HG02623 (cell line): Measurements from ENCODE around the gene RNF125.

Experiments used
- ATAC-seq: cut with Tn5 transposase; IDR thresholded peaks from one replicate; pipeline ENCODE4 v1.9.1; 2021; ENCODE audit warnings: moderate library complexity; ENCODE audit not compliant: unreplicated experiment

Gene RNF125

DNA sequence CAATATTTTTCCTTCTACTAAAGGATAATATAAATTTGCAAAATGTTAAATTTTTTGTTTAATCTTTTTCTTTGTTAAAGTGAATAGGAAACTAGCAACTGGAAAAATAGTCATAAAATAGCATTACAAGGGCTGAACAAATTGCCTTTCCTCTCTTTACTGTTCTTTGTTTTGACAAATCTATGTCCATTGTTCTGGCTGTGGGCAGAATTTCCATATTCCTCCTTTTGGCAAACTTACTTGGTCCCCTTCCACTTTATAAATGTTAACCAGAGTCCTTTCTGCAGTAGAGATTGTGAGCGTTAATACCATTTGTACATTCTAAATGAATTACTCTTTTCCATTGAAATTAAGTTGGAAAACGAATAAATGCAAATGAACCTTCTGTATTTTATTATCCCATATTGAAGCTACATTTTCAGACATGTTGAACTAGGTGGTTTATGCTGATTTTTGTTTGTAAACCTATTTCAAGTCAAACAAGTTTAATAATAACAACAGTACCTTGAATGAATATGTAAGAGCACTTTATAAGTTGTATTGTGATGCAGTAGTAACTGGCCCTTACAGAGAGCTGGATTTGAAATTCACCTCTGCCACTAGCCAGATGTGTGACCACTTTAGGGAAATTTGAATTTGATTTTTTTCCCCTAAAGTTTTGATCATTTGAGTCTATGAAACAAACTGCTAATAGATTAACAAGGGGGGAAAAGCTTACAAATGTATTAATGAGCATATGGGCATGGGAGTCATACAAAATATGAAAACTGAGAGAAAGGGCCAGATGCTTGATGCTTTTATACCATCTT lies 3.3 kb downstream of the RNF125 start:
- ATAC-seq = no peak

DNA sequence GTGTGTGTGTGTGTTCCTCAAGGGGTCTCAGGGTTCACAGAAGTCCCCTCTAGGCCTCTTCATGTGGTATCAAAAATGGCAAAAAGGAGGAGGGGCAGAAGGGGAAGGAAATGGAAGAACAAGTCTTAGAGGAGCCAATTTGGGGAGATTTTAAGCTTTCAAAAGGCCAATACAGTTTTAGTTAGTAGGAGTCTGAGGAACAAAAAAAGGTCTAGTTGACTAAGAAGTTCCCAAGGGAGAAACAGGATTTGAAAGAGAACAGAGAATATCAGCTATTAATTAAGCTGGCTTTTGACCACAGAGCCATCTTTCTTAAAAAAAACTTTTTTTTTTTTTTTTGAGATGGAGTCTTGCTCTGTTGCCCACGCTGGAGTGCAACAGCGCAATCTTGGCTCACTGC lies 7.1 kb downstream of the RNF125 start:
- ATAC-seq = no peak

GRCh38 chr18:32026491-32027086 lies 8.0 kb downstream of the RNF125 start:
- no peak for ATAC-seq

DNA sequence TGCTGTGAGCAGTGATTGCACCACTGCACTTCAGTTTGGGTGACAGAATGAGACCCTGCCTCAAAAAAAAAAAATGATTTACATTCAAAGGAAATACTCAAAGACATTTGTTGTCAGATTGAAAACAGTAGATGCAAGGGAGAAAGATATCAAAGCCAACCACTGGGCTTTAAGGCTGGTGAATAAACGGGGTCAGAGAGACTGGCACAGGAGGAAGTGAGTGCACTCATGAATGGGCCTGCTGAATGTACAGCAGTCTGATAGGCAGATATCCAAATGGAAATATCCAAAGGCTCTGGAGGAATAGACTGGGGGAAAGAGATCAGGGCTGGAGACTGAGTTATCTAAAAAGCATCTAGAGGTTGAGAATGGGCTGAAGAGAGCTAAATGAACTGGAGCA lies 10.9 kb downstream of the RNF125 start:
- ATAC-seq = no peak

GRCh38 chr18:32032609-32033008 lies 14.0 kb downstream of the RNF125 start:
- ATAC-seq = no peak

DNA sequence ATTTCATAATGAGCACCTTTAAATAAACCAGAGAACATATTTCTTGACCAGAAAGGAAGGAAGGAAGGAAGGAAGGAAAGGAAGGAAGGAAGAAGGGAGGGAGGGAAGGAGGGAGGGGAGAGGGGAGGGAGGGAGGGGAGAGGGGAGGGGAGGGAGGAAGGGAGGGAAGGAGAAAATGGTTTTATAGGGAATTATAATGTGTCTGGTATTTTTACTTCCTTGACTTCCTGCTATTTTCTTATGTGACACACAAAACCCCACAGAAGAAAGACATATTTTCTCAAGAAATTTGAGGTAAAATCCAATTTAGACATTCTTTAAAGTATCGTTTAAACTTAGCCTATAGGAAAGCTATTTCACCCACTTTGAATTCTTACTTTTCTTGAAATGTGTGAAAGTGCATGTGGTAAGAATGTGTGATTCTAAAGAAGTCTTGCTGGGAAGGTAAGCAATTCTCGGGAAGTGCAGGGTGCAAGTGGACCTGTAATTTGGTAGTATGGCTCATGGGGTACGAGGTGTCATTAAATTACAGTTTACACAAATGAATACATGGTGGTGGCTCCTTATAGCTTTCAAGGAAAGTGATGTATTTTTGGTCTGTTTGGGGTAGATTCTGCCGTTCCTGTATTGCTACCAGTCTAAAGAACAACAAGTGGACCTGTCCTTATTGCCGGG lies 18.0 kb downstream of the RNF125 start:
- ATAC-seq = no peak

DNA sequence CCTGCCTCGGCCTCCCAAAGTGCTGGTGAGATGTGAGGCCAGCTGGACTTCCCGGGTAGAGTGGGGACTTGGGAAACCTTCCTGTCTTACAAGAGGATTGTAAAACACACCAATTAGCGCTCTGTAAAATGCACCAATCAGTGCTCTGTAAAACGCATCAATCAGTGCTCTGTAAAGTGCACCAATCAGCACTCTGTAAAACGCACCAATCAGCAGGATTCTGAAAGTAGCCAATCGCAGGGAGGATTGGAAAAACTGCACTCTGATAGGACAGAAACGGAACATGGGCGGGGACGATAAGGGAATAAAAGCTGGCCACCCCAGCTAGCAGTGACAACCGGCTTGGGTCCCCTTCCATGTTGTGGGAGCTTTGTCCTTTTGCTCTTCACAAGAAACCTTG lies 19.0 kb downstream of the RNF125 start:
- no peak for ATAC-seq

GRCh38 chr18:32040936-32041335 lies 22.3 kb downstream of the RNF125 start:
- ATAC-seq = peak; percentile 76

- no peak for ATAC-seq
Measured at GRCh38 chr18:32042337-32042736, 23.7 kb downstream of the RNF125 start.

GRCh38 chr18:32048507-32049091 lies 30.0 kb downstream of the RNF125 start:
- ATAC-seq = peak; percentile 69

DNA sequence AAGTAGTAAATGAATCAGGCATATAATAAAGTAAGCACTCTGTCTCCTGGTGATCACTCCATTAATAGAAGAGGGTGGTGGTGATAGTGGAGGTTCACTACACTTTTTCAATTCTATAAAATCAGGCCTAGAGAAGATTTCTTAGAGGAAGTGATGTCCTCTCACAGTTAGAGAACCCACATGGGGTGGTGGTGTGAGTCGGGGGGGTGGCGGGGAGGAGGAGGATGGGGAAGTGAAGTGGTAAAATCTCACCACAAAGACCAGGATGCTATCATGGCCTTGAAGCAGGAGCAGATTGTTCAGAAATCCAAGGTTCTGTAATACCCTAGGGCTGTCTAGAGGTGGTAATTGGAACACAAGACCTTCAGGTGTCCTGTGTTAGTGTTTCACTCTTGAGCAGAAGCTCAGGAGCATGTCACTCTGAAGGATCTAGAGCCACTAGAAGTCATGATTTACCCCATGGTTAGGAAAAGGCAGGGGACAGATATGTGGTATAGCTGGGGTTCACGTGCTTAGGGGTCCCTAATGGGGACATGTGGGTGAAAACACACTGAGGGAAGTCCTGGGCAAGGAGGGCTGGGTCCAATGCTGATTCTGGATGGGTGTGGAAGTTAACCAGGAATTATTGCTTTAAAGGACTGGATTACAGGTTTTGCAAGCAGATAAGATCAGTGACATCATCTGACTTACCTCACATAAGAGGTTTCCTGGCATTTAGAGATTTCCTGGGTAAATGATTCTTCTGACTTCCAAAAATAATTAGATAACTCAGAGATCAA lies 31.0 kb downstream of the RNF125 start:
- ATAC-seq = no peak

DNA sequence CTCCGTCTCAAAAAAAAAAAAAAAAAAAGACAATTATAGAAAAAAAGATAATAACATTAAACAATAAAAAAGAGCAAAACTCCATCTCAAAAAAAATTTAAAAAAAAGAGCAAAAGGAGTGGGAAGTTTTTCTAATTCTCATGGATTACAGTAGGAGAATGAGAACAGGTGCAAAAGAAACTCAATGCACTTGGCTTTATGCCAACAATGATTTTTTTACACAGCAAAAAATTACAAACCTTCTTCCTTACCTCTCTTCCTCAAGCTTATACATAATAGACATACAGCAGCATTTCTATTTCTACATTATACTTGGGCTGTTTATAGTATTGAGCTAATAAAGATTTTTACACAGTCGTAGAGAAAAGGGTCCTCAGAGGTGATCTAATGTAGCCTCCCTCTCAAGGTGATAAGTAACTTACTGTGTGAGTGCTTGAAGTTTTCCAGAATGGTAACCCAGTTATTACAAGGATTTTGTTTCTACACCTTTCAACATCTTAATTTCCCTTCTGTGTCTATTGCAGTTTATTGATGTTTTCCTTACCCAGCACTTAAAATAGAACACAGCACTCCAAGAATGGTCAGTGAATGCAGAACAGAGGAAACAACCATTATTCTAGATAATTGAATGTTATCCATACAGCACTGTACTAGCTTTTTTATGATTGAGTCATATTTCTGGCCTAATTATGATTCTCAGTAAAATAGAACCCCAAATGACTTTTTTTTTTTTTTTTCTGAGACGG lies 38.2 kb downstream of the RNF125 start:
- no peak for ATAC-seq

- no peak for ATAC-seq
Measured at GRCh38 chr18:32057624-32058165, 39.1 kb downstream of the RNF125 start.

GRCh38 chr18:32060026-32060425 lies 41.4 kb downstream of the RNF125 start:
- no peak for ATAC-seq

GRCh38 chr18:32067375-32068167 lies 48.9 kb downstream of the RNF125 start:
- no peak for ATAC-seq

- ATAC-seq = no peak
Measured at GRCh38 chr18:32072321-32072720, 53.7 kb downstream of the RNF125 start.

GRCh38 chr18:32074206-32074605 lies 55.6 kb downstream of the RNF125 start:
- no peak for ATAC-seq

DNA sequence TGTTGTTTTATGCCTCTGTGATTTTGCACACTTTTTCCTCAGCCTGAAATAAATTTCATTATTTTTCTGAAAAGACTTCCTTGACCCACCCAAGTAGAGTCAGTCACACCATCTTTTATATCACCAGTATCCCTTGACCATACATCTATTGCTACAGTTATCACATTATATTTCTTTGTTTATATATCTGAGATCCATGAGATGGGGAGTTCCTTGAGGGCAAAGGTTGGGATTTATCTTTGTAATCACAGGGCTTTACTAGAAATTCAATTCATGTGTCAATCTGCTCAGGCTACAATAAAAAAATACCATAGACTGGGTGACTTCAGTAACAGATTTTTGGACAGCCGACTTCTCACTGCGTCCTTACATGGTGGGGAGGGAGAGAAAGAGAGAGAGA lies 60.2 kb downstream of the RNF125 start:
- ATAC-seq = no peak

- no peak for ATAC-seq
Measured at GRCh38 chr18:32081881-32082280, 63.3 kb downstream of the RNF125 start.
